HL-60 (cell line): ENCODE data around the gene TBC1D14.

Experiments used
- CTCF ChIP-seq: IDR thresholded peaks from one replicate; pipeline ENCODE4 v1.5.1; 2011; ENCODE audit warnings: low read length, control low read depth, inconsistent platforms; ENCODE audit not compliant: insufficient read depth
- REST ChIP-seq: IDR thresholded peaks from 2 replicates; pipeline ENCODE4 v1.6.1; 2012; ENCODE audit warnings: low read depth; ENCODE audit not compliant: insufficient replicate concordance

- TF ChIP-seq CTCF: no peak
- TF ChIP-seq REST: no peak
Measured at GRCh38 chr4:6890358-6890757, 19.3 kb upstream of the TBC1D14 start.
